ENCODE results near the gene TBC1D5. TPM values are rescaled to one million over a fixed set of nuclear protein-coding genes. Genes with fewer than 3 reads are reported as not detected.

The TBC1D5 gene
- total and polyA plus RNA-seq, 2 of the 8 experiments (the other 6 are each of a cell fraction or from before 2014, with no cell fraction given): 11.0 to 22.9 TPM

DNA sequence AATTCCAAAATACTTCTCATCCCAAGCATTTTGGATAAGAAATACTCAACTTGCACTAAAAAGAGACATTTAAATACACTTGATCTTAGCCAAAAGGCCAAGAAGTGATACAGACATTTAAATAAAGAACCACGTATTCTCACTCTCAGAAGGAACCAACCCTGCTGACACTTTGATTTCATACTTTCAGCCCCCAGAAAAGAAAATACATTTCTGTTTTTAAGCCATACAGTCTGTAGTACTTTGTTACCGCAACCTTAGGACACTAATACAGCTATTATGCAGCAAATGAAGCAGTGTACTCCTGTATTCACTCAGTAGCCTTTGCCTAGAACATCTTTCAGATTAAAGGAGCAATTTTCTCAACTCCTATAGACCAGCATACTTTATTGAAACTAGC, 86.7 kb downstream of the TBC1D5 start (continued):
- TF ChIP-seq, protein P1, sequence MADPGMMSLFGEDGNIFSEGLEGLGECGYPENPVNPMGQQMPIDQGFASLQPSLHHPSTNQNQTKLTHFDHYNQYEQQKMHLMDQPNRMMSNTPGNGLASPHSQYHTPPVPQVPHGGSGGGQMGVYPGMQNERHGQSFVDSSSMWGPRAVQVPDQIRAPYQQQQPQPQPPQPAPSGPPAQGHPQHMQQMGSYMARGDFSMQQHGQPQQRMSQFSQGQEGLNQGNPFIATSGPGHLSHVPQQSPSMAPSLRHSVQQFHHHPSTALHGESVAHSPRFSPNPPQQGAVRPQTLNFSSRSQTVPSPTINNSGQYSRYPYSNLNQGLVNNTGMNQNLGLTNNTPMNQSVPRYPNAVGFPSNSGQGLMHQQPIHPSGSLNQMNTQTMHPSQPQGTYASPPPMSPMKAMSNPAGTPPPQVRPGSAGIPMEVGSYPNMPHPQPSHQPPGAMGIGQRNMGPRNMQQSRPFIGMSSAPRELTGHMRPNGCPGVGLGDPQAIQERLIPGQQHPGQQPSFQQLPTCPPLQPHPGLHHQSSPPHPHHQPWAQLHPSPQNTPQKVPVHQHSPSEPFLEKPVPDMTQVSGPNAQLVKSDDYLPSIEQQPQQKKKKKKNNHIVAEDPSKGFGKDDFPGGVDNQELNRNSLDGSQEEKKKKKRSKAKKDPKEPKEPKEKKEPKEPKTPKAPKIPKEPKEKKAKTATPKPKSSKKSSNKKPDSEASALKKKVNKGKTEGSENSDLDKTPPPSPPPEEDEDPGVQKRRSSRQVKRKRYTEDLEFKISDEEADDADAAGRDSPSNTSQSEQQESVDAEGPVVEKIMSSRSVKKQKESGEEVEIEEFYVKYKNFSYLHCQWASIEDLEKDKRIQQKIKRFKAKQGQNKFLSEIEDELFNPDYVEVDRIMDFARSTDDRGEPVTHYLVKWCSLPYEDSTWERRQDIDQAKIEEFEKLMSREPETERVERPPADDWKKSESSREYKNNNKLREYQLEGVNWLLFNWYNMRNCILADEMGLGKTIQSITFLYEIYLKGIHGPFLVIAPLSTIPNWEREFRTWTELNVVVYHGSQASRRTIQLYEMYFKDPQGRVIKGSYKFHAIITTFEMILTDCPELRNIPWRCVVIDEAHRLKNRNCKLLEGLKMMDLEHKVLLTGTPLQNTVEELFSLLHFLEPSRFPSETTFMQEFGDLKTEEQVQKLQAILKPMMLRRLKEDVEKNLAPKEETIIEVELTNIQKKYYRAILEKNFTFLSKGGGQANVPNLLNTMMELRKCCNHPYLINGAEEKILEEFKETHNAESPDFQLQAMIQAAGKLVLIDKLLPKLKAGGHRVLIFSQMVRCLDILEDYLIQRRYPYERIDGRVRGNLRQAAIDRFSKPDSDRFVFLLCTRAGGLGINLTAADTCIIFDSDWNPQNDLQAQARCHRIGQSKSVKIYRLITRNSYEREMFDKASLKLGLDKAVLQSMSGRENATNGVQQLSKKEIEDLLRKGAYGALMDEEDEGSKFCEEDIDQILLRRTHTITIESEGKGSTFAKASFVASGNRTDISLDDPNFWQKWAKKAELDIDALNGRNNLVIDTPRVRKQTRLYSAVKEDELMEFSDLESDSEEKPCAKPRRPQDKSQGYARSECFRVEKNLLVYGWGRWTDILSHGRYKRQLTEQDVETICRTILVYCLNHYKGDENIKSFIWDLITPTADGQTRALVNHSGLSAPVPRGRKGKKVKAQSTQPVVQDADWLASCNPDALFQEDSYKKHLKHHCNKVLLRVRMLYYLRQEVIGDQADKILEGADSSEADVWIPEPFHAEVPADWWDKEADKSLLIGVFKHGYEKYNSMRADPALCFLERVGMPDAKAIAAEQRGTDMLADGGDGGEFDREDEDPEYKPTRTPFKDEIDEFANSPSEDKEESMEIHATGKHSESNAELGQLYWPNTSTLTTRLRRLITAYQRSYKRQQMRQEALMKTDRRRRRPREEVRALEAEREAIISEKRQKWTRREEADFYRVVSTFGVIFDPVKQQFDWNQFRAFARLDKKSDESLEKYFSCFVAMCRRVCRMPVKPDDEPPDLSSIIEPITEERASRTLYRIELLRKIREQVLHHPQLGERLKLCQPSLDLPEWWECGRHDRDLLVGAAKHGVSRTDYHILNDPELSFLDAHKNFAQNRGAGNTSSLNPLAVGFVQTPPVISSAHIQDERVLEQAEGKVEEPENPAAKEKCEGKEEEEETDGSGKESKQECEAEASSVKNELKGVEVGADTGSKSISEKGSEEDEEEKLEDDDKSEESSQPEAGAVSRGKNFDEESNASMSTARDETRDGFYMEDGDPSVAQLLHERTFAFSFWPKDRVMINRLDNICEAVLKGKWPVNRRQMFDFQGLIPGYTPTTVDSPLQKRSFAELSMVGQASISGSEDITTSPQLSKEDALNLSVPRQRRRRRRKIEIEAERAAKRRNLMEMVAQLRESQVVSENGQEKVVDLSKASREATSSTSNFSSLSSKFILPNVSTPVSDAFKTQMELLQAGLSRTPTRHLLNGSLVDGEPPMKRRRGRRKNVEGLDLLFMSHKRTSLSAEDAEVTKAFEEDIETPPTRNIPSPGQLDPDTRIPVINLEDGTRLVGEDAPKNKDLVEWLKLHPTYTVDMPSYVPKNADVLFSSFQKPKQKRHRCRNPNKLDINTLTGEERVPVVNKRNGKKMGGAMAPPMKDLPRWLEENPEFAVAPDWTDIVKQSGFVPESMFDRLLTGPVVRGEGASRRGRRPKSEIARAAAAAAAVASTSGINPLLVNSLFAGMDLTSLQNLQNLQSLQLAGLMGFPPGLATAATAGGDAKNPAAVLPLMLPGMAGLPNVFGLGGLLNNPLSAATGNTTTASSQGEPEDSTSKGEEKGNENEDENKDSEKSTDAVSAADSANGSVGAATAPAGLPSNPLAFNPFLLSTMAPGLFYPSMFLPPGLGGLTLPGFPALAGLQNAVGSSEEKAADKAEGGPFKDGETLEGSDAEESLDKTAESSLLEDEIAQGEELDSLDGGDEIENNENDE (IDR thresholded peaks at IDR 0.05; ENCODE audit: insufficient replicate concordance, low read length): no peak
- no peak for TF ChIP-seq GABPA (IDR thresholded peaks at IDR 0.05; ENCODE audit: borderline replicate concordance, insufficient read depth, low read length)
- TF ChIP-seq TAF1 (IDR thresholded peaks at IDR 0.05; ENCODE audit: low read depth, low read length): no peak
- no peak for TF ChIP-seq PHF8 (conservative IDR thresholded peaks at IDR 0.05; ENCODE audit: low read depth, low read length)
- TF ChIP-seq ASH2L (IDR thresholded peaks at IDR 0.05; ENCODE audit: low read length): no peak
- no peak for TF ChIP-seq SRF (IDR thresholded peaks at IDR 0.05; ENCODE audit: low read depth, low read length)
- TF ChIP-seq TAF7 (optimal IDR thresholded peaks at IDR 0.05; ENCODE audit: borderline replicate concordance, low read depth, low read length): no peak
- TF ChIP-seq EZH2 (IDR thresholded peaks at IDR 0.05; ENCODE audit: low read depth, low read length, severe bottlenecking): no peak
- no peak for TF ChIP-seq SP1 (IDR thresholded peaks at IDR 0.05; ENCODE audit: low read depth, low read length)
- no peak for TF ChIP-seq MAFK (IDR thresholded peaks at IDR 0.05; ENCODE audit: low read depth, low read length)
